ENCODE data around the gene DMD.

DMD gene

DNA sequence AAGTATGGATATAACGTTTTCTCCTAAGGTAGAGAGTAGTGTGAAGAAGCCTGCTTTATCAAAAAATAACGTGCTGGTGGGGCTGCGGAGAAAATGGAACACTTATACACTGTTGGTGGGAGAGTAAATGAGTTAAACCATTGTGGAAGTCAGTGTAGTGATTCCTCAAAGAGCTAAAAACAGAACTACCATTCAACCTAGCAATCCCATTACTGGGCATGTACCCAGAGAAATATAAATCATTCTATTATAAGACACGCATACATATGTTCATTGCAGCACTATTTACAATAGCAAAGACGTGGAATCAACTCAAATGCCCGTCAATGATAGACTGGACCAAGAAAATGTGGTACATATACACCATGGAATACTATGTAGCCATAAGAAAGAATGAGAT is 196.4 kb downstream of the DMD start:
- DNase-seq, result no peak

- DNase-seq, result no peak
Observed at GRCh38 chrX:33014086-33014485, 197.3 kb downstream of the DMD start.

- DNase-seq, result no peak
Observed at GRCh38 chrX:33001107-33001506, 210.2 kb downstream of the DMD start.

DNA sequence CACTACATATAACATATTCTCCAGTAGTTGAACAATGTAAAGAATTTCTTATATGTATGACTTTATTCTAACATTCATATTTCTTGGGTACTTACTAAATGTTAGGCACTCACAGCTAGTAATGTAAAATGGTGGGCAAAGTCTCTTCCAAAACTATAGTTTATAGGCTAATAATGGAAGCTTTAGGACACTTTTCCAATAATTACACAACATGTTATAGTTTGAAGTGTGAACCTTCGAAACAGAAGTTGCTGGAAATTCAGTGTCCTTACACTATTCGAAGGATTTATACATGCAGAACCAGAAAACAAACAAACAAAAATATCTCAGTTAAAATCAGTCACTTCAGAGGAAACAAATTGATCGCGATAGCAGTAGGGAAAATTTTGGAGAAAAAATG is 212.6 kb downstream of the DMD start:
- no peak for DNase-seq

DNA sequence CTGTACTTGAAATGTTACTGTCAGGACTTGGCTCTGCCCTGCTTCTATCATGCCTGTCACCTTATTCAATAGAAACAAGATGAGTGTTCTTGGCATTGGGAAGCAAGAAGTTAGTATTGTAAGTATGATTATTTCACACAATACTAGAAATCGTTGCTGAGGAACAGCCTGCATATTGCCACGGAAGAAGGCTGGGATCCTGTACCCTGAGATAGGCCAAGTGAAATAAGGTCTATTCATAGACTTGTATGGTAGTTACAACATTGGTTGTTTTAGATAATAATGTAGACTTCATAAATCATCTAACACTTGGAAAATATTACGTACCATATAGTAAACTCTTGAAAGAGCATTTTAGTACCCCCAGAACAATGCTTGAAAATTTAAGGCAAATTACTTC is 215.9 kb downstream of the DMD start:
- no peak for DNase-seq

DNA sequence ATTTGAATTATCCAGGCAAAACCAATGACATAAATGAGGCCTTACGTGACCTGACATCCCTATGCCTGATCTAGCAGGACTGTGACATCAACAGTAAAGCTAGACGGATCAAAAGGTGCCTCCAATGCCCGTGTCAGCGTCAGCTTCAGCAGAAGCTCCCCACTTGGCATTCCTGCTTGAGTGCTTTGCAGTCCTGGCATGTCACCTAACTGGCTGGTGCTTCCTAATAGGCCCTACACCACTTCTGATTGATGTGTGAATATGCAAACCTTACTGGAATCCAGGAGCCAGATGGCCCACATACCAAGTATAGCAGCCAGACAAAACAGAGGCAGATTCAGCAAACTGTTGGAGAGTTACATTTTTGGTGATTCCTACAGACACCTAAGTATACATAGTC is 224.2 kb downstream of the DMD start:
- DNase-seq, result no peak

DNA sequence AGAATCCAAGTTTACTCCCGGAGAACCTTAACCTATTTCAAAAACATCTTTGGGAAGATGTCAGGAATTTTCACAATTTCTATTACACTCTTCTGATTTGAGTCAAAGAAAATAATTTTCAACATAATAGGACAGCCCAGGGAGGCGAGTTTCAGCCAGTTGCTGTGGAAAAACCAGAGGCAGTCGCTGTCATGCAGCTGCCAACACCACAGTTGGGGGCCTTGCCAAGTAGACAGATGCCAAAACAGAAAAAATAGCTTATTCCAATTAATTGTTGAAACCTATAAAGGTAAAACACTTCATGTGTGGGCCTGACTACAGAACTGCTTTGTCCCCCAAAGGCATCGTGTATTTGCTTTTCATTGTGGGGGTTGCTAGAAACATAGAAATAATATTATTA is 225.8 kb downstream of the DMD start:
- DNase-seq, result no peak

DNA sequence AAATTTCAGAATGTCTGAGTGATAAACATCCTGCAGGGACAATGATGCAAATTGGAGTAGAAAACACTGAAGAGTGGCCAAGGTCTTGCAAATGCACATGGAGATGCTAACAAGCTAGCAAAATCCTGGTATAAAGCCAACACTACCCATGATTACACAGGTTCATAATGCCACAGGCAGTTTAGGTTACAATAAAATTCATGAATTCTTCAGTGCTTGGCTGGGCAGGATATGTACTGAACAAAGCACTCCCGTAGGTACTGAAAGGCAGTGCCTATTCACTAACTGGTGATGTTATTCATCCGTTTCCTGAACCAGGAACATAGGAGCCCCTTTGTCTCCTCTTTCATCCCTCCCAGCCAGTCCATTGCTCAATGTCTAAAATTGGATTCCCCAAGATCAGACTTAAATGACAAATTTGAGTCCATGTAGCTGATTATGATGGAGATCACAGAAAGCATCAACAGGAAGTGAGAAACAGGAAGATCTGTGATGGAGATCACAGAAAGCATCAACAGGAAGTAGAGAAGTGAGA is 244.5 kb downstream of the DMD start:
- no peak for DNase-seq

DNA sequence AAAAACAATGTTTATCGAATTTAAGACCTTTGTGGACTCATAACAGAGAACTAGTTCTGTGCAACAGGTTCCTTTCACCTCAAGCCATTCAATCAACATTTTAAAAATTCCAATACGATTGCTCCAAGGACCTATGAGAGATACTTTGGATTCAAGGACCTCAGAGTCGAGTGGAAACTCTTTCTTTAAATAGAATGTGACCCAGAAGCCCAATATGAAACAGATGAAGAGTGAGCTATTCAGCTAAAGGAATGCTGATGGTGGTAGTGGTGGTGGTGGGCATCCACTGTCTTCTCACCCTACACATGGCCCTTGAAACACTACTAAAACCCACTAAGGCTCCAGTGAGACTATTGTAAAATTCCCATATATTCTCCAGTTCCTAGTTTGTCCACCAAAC is 257.2 kb downstream of the DMD start:
- no peak for DNase-seq

GRCh38 chrX:32948130-32948529 is 263.2 kb downstream of the DMD start:
- no peak for DNase-seq

- no peak for DNase-seq
Observed at GRCh38 chrX:32937043-32937442, 274.3 kb downstream of the DMD start.

GRCh38 chrX:32933548-32933947 is 277.8 kb downstream of the DMD start:
- DNase-seq, result no peak

- DNase-seq, result no peak
Observed at GRCh38 chrX:32929040-32929439, 282.3 kb downstream of the DMD start.

GRCh38 chrX:32896088-32896487 is 315.3 kb downstream of the DMD start:
- no peak for DNase-seq

GRCh38 chrX:32894679-32895078 is 316.7 kb downstream of the DMD start:
- no peak for DNase-seq

DNA sequence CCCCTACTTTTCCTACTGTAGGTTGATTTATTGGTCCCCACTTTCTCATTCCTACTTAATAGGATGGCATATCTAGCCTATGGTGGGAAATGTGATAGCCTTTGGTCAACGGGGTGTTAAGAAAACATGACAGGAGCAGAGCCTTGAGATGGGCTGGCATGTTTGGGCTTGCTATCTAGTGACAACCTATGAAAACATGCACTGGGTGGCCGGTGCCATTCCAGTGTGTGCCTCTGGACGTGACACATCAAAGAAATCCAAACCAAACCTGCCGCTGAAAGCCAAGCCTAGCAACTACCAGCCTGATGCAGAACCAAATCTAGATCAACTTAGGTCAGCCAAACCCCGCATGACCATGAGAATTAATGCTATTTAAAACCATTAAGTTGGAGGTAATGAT is 317.6 kb downstream of the DMD start:
- no peak for DNase-seq

GRCh38 chrX:32877592-32877991 is 333.8 kb downstream of the DMD start:
- DNase-seq, result no peak

DNA sequence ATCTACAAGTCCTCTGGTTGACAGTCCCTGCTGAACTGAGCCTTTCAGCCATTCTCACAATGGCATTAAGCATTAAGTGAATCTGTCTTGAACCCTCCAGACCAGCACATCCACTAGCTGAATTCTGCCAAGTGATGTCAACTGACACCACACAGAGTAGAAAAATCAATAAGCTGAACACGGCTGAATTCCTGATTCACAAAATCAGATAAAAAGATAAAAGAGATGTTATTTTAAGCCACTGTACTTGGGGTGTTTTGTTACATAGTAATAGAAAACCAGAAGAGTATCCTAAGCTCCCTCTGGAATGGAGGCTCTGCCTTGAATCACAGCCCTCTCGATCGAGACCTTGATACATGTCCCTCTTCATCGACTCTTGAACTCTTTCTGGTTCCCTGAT is 336.5 kb downstream of the DMD start:
- DNase-seq, result no peak

DNA sequence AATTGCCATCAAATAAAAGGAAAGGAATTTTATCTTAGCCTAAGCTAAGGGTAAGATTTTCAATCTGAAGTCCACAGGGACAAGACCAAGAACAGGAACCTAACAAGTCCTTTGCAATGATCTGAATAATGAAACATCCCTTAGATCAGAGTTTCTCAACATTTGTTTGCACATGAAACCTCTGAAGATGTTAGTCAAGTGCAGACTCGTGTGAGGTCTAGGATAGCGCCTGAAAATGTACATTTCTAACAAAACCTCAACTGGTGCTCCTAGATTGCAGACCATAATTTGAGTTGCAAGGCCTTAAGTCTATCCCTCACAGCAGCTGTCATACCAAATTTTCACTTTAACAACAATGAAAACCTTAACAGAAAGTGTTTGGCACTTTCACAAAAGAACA is 337.6 kb downstream of the DMD start:
- DNase-seq, result no peak

DNA sequence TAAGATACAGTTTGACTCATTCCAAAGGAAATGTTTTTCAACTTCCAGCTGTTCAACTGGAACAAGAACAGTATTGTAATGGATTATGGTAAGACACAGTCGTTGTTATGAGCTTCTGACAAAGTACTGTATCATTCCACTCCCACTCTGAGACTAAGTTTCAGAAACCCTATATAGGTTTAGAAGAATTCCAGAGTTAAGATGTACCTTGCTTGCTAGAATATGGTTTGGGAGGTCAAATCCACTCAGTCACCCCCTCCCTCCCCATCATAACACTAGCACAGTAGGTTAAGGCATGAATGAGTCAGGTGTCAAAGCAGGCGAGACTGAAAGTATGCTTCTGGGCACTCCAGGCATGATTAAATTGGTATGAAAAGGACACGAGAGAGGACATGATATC is 339.7 kb downstream of the DMD start:
- no peak for DNase-seq

GRCh38 chrX:32868524-32868895 is 342.8 kb downstream of the DMD start:
- DNase-seq, result no peak

DNA sequence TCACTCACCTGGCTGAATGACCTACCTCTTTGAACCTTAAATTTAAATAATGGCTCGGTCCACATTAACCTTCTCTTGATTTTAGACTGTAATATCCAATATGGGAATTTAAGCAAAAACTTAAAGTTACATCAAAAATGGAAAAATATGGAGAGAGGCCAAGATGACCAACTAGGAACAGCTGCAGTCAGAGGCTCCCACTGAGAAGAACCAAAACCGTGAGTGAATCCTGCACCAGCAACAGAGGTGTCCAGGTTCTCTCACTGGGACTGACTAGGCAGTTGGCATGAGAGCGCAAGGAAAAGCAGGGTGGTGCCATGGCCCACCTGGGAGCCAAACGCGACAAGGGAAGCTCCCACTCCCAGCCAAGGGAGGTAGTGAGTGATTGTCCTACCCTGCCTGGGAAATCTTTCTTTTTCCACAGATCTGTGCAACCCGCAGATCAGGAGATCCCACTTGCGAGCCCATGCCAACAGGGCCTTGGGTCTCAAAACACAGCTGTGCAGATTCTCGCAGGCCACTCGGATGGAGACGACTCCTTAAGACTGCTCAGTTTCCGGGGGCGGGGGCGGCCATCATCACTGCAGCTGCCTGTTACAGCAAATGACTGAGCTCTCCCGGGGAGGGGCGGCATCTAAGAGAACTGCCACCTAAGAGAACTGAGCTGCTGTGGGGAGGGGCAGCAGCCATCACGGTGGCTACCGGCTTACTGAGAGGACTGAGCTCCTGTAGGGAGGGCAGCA is 343.4 kb downstream of the DMD start:
- no peak for DNase-seq

DNA sequence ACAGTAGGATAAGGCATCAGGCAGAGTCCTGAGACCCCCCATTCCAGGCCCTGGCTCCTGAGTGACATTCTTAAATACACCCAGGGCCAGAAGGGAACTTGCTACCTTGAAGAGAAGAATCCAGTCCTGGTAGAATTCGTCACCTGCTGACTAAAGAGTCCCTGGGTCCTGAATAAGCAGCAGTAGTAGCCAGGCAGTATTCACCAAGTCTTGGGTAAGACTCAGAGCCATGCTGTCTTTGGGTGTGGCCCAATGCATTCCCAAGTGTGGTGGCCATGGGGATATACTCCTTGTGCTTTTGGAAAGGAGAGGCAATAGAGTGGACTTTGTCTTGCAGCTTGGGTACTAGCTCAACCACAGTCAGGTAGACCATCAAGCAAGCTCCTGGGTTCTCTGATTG is 359.1 kb downstream of the DMD start:
- no peak for DNase-seq

DNA sequence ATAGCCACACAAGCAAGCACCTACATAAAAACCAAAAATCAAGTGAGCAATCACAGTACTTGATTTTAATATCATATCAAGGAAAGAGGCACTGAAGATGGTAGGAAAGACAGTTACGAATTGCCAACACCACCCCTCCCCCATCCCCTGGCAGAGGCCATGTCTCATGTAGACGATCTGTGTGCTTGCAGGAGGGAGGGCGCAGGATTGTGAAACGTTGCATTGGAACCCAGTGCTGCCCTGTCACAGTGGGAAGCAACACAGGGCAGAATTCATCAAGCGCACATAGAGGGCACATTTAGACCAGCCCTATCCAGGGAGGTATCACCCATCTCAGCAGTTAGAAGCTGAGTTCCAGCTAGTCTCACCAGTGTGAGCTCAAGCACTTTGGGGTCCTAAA is 359.8 kb downstream of the DMD start:
- no peak for DNase-seq

DNA sequence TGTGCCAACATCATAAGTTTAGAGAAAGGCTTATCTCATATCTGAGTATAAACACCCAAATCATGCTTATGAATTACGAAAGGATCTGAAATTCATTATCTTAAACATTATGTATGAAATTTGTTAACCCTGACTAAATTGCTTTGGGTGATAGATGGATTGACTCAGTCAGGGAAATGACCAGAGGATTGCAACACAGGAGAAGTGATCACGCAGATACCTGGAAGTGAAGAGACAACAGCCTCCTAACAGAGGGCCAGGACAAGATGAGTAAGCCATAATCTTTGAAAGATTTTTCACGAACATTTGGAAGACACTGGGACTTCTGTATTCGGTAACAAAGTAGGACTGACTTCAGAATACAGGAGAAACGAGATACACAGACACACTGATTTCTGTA is 363.4 kb downstream of the DMD start:
- no peak for DNase-seq
